ENCODE results near the gene RBFOX1.

- TF ChIP-seq CTCF (conservative IDR thresholded peaks at IDR 0.05; ENCODE audit: low read depth, low read length) (no peak), EZH2phosphoT487 (IDR thresholded peaks at IDR 0.05; ENCODE audit: borderline replicate concordance, low read length) (no peak)
Observed at GRCh38 chr16:7714775-7715174, 382.1 kb downstream of the RBFOX1 start.

Measured in PC-3 (cell line).